ENCODE results near the gene ALPL.
A peak's percentile ranks its signal among the peaks of the same experiment; 100 is the strongest.

The ALPL gene

GRCh38 chr1:21605012-21605715 lies 95.9 kb downstream of the ALPL start:
- no peak for DNase-seq (ENCODE audit: low read depth, low spot score)
- in situ Hi-C loops (cut with HindIII; ENCODE audit: low sequenced_read_pairs): no loop called here
- no peak for TF ChIP-seq CTCF (IDR thresholded peaks at IDR 0.05; ENCODE audit: low read depth, low read length)
- H3K4me3 ChIP-seq (ENCODE audit: low read depth, low read length): no peak overlapping the region

- in situ Hi-C loops (cut with HindIII; ENCODE audit: low sequenced_read_pairs): no loop called here
- no peak for DNase-seq (ENCODE audit: low read depth, low spot score)
- no peak overlapping the region for H3K4me3 ChIP-seq (ENCODE audit: low read depth, low read length)
- no peak for TF ChIP-seq CTCF (IDR thresholded peaks at IDR 0.05; ENCODE audit: low read depth, low read length)
Observed at GRCh38 chr1:21605964-21606705, 96.9 kb downstream of the ALPL start.

- no peak overlapping the region for H3K4me3 ChIP-seq (ENCODE audit: low read depth, low read length)
- in situ Hi-C loops (cut with HindIII; ENCODE audit: low sequenced_read_pairs): no loop called here
- no peak for TF ChIP-seq CTCF (IDR thresholded peaks at IDR 0.05; ENCODE audit: low read depth, low read length)
- DNase-seq (ENCODE audit: low read depth, low spot score): peak; percentile 65
Observed at GRCh38 chr1:21607549-21608529, 98.6 kb downstream of the ALPL start.

- no peak for DNase-seq (ENCODE audit: low read depth, low spot score)
- in situ Hi-C loops (cut with HindIII; ENCODE audit: low sequenced_read_pairs): no loop called here
- TF ChIP-seq CTCF (IDR thresholded peaks at IDR 0.05; ENCODE audit: low read depth, low read length): no peak
- no peak overlapping the region for H3K4me3 ChIP-seq (ENCODE audit: low read depth, low read length)
Observed at GRCh38 chr1:21608798-21609197, 99.6 kb downstream of the ALPL start.

- no peak for TF ChIP-seq CTCF (IDR thresholded peaks at IDR 0.05; ENCODE audit: low read depth, low read length)
- no peak overlapping the region for H3K4me3 ChIP-seq (ENCODE audit: low read depth, low read length)
- no peak for DNase-seq (ENCODE audit: low read depth, low spot score)
- in situ Hi-C loops (cut with HindIII; ENCODE audit: low sequenced_read_pairs): no loop called here
Observed at GRCh38 chr1:21610027-21610426, 100.8 kb downstream of the ALPL start.
